H4 (cell line): ENCODE data around the gene GNPTG. TPM values are rescaled to one million over a fixed set of nuclear protein-coding genes. Genes with fewer than 3 reads are reported as not detected.
A peak's percentile ranks its signal among the peaks of the same experiment; 100 is the strongest.

Experiments
- DNase-seq: peaks from one replicate; pipeline ENCODE4 v3.0.0-alpha.2; 2015; ENCODE audit warnings: low spot score
- total RNA-seq: library from RNA; depleted of rRNA; stranded (reverse); fragments of >200 nt; shearing (Covaris generic); gene quantifications from 2 replicates; pipeline ENCODE4 v1.2.3, GENCODE V29; 2014

GNPTG gene
- total RNA-seq, 1 experiment from 2014 or later: 37.1 TPM

GRCh38 chr16:1371054-1371978, 19.6 kb downstream of the GNPTG start:
- no peak for DNase-seq

- no peak for DNase-seq
These were observed 20.7 kb downstream of the GNPTG start for GRCh38 chr16:1372292-1372950.

- no peak for DNase-seq
These were observed 22.9 kb downstream of the GNPTG start for GRCh38 chr16:1374418-1375297.

- no peak for DNase-seq
These were observed 23.5 kb downstream of the GNPTG start for GRCh38 chr16:1375298-1375640.

- DNase-seq: no peak
These were observed 24.1 kb downstream of the GNPTG start for GRCh38 chr16:1375741-1376410.

GRCh38 chr16:1377406-1378010, 25.8 kb downstream of the GNPTG start:
- no peak for DNase-seq

GRCh38 chr16:1378087-1378803, 26.5 kb downstream of the GNPTG start:
- DNase-seq: no peak

- DNase-seq: peak; percentile 72
These were observed 27.1 kb downstream of the GNPTG start for GRCh38 chr16:1378804-1379303.

- DNase-seq: no peak
These were observed 27.8 kb downstream of the GNPTG start for GRCh38 chr16:1379304-1380076.

GRCh38 chr16:1380195-1380594, 28.5 kb downstream of the GNPTG start:
- DNase-seq: no peak

GRCh38 chr16:1381612-1382406, 30.1 kb downstream of the GNPTG start:
- DNase-seq: no peak

GRCh38 chr16:1383556-1383955, 31.8 kb downstream of the GNPTG start:
- no peak for DNase-seq

- no peak for DNase-seq
These were observed 33.5 kb downstream of the GNPTG start for GRCh38 chr16:1385232-1385631.

- DNase-seq: no peak
These were observed 35.6 kb downstream of the GNPTG start for GRCh38 chr16:1387331-1387730.

GRCh38 chr16:1389762-1390161, 38.0 kb downstream of the GNPTG start:
- DNase-seq: no peak

- no peak for DNase-seq
These were observed 38.6 kb downstream of the GNPTG start for GRCh38 chr16:1390239-1390779.

- no peak for DNase-seq
These were observed 41.1 kb downstream of the GNPTG start for GRCh38 chr16:1392826-1393225.

GRCh38 chr16:1393613-1394176, 42.0 kb downstream of the GNPTG start:
- DNase-seq: no peak
